ENCODE results near the gene RELL2. TPM values are rescaled to one million over a fixed set of nuclear protein-coding genes. Genes with fewer than 3 reads are reported as not detected.

RELL2 gene
- total RNA-seq, 2 donors from 2014 or later: 0.41 to 1.3 TPM

GRCh38 chr5:141650851-141651727 lies 14.3 kb downstream of the RELL2 start, which contains the start of gene FCHSD1:
Gene FCHSD1, minus strand, starts transcription at chr5:141651418. Its CDS starts 50 bp downstream, at chr5:141651368.
- peak; percentile 91 for DNase-seq (ENCODE audit: low spot score)
- TF ChIP-seq, protein P1, sequence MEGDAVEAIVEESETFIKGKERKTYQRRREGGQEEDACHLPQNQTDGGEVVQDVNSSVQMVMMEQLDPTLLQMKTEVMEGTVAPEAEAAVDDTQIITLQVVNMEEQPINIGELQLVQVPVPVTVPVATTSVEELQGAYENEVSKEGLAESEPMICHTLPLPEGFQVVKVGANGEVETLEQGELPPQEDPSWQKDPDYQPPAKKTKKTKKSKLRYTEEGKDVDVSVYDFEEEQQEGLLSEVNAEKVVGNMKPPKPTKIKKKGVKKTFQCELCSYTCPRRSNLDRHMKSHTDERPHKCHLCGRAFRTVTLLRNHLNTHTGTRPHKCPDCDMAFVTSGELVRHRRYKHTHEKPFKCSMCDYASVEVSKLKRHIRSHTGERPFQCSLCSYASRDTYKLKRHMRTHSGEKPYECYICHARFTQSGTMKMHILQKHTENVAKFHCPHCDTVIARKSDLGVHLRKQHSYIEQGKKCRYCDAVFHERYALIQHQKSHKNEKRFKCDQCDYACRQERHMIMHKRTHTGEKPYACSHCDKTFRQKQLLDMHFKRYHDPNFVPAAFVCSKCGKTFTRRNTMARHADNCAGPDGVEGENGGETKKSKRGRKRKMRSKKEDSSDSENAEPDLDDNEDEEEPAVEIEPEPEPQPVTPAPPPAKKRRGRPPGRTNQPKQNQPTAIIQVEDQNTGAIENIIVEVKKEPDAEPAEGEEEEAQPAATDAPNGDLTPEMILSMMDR (IDR thresholded peaks at IDR 0.05): no peak
- H3K9me3 ChIP-seq: no peaks in the 10 kb centered on the region
- H3K27ac ChIP-seq: peak within 1 kb of the TSS in 1 of 2 donors; percentile 54
- H3K4me1 ChIP-seq: peaks cover 0 to 16% of the 10 kb centered on the region in 2 donors
- no peaks in the 10 kb centered on the region for H3K36me3 ChIP-seq
- peak within 1 kb of the TSS; percentile 51 to 65 for H3K4me3 ChIP-seq
- no peaks in the 10 kb centered on the region for H3K27me3 ChIP-seq

GRCh38 chr5:141651728-141652105 lies 14.9 kb downstream of the RELL2 start:
- H3K4me1 ChIP-seq: peaks cover 0 to 16% of the 10 kb centered on the region in 2 donors
- TF ChIP-seq, protein P1 (IDR thresholded peaks at IDR 0.05): no peak
- no peak for DNase-seq (ENCODE audit: low spot score)
- H3K27ac ChIP-seq: peak overlapping the region in 1 of 2 donors; percentile 54
- H3K9me3 ChIP-seq: no peaks in the 10 kb centered on the region
- H3K36me3 ChIP-seq: no peaks in the 10 kb centered on the region
- H3K4me3 ChIP-seq: peak overlapping the region; percentile 51 to 65
- H3K27me3 ChIP-seq: no peaks in the 10 kb centered on the region

DNA sequence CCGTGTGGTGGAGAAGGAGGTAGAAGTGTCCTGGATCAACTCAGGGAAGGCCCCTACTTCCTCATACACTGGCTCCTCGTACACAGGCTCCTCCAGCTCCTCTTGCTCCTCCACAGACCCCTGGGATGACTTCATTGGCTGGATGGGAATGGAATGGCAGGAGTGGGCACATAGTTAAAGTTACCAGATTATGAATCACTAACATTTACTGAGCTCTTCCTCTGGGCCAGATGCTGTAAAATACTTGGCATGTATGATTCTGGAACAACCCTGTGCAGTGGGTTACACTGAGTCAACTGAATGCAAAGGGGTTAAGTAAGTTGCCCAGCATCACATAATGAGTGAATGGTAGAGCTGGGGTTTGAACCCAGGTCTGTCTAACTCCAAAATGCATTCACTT lies 17.5 kb downstream of the RELL2 start:
- Histone ChIP-seq H3K4me3 (no peak overlapping the region), H3K9me3 (no peaks in the 10 kb centered on the region), H3K4me1 (peaks cover 0 to 16% of the 10 kb centered on the region in 2 donors), H3K36me3 (peaks cover 10% of the 10 kb centered on the region), H3K27me3 (no peaks in the 10 kb centered on the region), H3K27ac (no peak overlapping the region)
- TF ChIP-seq, protein P1 (IDR thresholded peaks at IDR 0.05): no peak
- no peak for DNase-seq (ENCODE audit: low spot score)

DNA sequence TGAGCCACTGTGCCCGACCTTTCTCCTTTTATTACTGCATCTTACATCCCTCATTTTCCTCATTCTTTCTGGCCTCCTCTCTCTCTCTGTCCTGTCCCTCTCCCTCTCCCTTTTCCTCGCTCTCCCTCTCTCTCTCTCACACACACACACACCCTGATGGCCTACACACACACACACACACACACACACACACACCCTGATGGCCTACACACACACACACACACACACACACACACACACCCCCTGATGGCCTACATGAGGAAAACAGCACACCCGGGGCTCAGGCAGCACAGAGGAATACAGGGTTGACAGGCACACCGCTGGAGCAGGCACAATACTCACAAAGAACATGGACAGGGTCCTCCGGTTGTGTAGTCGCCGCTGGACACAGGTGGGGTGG lies 18.2 kb downstream of the RELL2 start:
- Histone ChIP-seq H3K9me3 (no peaks in the 10 kb centered on the region), H3K27me3 (no peaks in the 10 kb centered on the region), H3K4me1 (peaks cover 0 to 16% of the 10 kb centered on the region in 2 donors), H3K27ac (no peak overlapping the region), H3K36me3 (peaks cover 10% of the 10 kb centered on the region), H3K4me3 (no peak overlapping the region)
- TF ChIP-seq, protein P1 (IDR thresholded peaks at IDR 0.05): no peak
- DNase-seq (ENCODE audit: low spot score): no peak

DNA sequence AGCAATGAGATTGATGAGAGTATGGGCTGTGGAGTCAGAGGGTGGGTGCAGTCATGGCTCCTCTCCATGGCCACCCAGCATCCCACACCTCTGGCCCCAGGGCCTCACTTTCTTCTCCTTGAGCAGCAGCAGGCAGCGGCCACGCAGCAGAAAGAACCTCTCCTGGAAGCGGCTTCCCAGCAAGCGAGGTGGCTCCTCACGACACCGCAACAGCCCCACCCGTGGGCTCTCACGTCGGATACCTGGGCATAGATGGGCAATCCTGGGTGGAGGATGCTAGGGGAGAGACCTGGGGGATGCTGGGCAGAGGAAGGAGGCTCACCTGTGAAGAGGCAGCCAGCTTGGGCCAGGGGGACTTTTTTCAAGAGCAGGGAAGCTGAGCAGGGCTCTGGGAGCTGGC lies 19.6 kb downstream of the RELL2 start:
- H3K9me3 ChIP-seq: no peaks in the 10 kb centered on the region
- no peaks in the 10 kb centered on the region for H3K27me3 ChIP-seq
- TF ChIP-seq, protein P1 (IDR thresholded peaks at IDR 0.05): no peak
- no peak overlapping the region for H3K27ac ChIP-seq
- DNase-seq (ENCODE audit: low spot score): no peak
- H3K36me3 ChIP-seq: peaks cover 10% of the 10 kb centered on the region
- no peak overlapping the region for H3K4me3 ChIP-seq
- peaks cover 0 to 6% of the 10 kb centered on the region in 2 donors for H3K4me1 ChIP-seq
